Endodermal cell (in vitro differentiated cells): ENCODE measurements around the gene TSKS. TPM values are rescaled to one million over a fixed set of nuclear protein-coding genes. Genes with fewer than 3 reads are reported as not detected.

Experiments
- DNase-seq: peaks from one replicate; pipeline ENCODE4 v3.0.0-alpha.2; 2017
- H3K27ac ChIP-seq: 2 replicates; pipeline ENCODE4 v1.5.1; 2013; ENCODE audit warnings: mild to moderate bottlenecking, low read depth, low read length, moderate library complexity
- H3K27me3 ChIP-seq: 2 replicates; pipeline ENCODE4 v1.6.1; 2013; ENCODE audit warnings: mild to moderate bottlenecking, low read length, moderate library complexity; ENCODE audit not compliant: insufficient read depth, control insufficient read depth, poor library complexity, severe bottlenecking
- H3K36me3 ChIP-seq: 2 replicates; pipeline ENCODE4 v1.7.0; 2013; ENCODE audit warnings: mild to moderate bottlenecking, low read length, moderate library complexity; ENCODE audit not compliant: control insufficient read depth, insufficient read depth
- H3K4me1 ChIP-seq: one replicate; pipeline ENCODE4 v1.7.0; 2013; ENCODE audit warnings: low read length; ENCODE audit not compliant: control insufficient read depth, insufficient read depth
- H3K4me3 ChIP-seq: 2 replicates; pipeline ENCODE4 v1.5.1; 2013; ENCODE audit warnings: mild to moderate bottlenecking, low read length, moderate library complexity
- H3K9ac ChIP-seq: 2 replicates; pipeline ENCODE4 v1.6.1; 2013; ENCODE audit warnings: mild to moderate bottlenecking, low read length, moderate library complexity; ENCODE audit not compliant: poor library complexity, severe bottlenecking; ENCODE audit errors: extremely low read depth
- H3K9me3 ChIP-seq: 2 replicates; pipeline ENCODE4 v1.6.1; 2013; ENCODE audit warnings: mild to moderate bottlenecking, low read length, moderate library complexity; ENCODE audit not compliant: control insufficient read depth
- H3K27ac Mint-ChIP-seq: 2 replicates; pipeline ENCODE4 v1.8.0; 2020; ENCODE audit warnings: mixed read lengths
- H3K27me3 Mint-ChIP-seq: 2 replicates; pipeline ENCODE4 v1.8.0; 2021; ENCODE audit warnings: mild to moderate bottlenecking, mixed read lengths; ENCODE audit not compliant: insufficient read depth
- H3K36me3 Mint-ChIP-seq: 2 replicates; pipeline ENCODE4 v1.8.0; 2020; ENCODE audit warnings: low read depth, mixed read lengths
- H3K4me1 Mint-ChIP-seq: 2 replicates; pipeline ENCODE4 v1.8.0; 2020; ENCODE audit warnings: mixed read lengths
- H3K4me3 Mint-ChIP-seq: 2 replicates; pipeline ENCODE4 v1.8.0; 2020; ENCODE audit warnings: mild to moderate bottlenecking, moderate library complexity, mixed read lengths
- H3K9me3 Mint-ChIP-seq: 2 replicates; pipeline ENCODE4 v1.8.0; 2020; ENCODE audit warnings: mild to moderate bottlenecking, mixed read lengths
- CTCF ChIP-seq: fragments of 200-600 bp; sonication (generic); conservative IDR thresholded peaks from 2 replicates; pipeline ENCODE4 v1.5.0; 2021; ENCODE audit warnings: antibody characterized with exemption, mild to moderate bottlenecking
- WGBS, 2 experiments: methylation state at CpG; one replicate each; pipeline versions ENCODE4 v1.1.5 to v1.1.7; 2013; ENCODE audit warnings: missing lambda C conversion rate in 2 of 2, mixed read lengths in 1 of 2; ENCODE audit not compliant: insufficient coverage in 1 of 2, insufficient read length in 1 of 2; 5-methylcytosine and 5-hydroxymethylcytosine counted together
- total RNA-seq, 2 donors: library from RNA; stranded (reverse); fragmentation: NEBNext Ultra II Directional in 1 of 2; extraction: Animal tissue kit (Norgen Biotek cat#: 25700) in 1 of 2; gene quantifications; 2 replicates in 1 of 2; 3 replicates in 1 of 2; pipeline ENCODE4 v1.2.1, GENCODE V29; 2021

TSKS gene
- total RNA-seq, 2 donors from 2014 or later: 0.31 TPM; not detected in 1

DNA sequence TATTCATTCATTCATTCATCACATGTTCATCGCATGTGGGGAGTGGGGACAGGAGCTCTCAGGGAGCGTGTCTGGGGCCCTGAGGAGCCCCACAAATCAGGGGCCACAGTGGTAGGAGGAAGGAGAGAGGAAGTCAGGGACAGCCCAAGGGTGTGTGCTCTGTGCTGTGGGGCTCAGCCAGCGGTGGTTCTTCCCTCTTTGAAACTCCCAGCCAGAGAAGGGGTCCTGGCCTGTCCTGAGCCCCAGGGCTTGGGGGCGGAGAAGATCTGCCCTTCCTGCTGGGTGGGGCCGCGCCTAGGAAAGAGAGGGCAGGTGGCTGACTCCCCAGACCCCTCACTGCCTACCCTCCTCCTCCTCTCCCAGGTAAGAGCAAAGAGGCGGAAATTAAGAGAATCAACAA, 18.3 kb upstream of the TSKS start:
- 94 to 100% methylated on average over 1 to 7 of the region's 7 CpGs for WGBS, 2 experiments
- Mint-ChIP-seq H3K4me3 (no peak overlapping the region), H3K4me1 (peaks cover 2% of the 10 kb centered on the region), H3K36me3 (peaks cover 36% of the 10 kb centered on the region), H3K27ac (peak overlapping the region; percentile 27), H3K9me3 (no peaks in the 10 kb centered on the region), H3K27me3 (no peaks in the 10 kb centered on the region)
- Histone ChIP-seq H3K9ac (no peak overlapping the region), H3K27ac (no peak overlapping the region), H3K4me1 (no peaks in the 10 kb centered on the region), H3K9me3 (no peaks in the 10 kb centered on the region), H3K36me3 (peaks cover 36% of the 10 kb centered on the region), H3K4me3 (no peak overlapping the region), H3K27me3 (no peaks in the 10 kb centered on the region)
- no peak for DNase-seq
- no peak for TF ChIP-seq CTCF

DNA sequence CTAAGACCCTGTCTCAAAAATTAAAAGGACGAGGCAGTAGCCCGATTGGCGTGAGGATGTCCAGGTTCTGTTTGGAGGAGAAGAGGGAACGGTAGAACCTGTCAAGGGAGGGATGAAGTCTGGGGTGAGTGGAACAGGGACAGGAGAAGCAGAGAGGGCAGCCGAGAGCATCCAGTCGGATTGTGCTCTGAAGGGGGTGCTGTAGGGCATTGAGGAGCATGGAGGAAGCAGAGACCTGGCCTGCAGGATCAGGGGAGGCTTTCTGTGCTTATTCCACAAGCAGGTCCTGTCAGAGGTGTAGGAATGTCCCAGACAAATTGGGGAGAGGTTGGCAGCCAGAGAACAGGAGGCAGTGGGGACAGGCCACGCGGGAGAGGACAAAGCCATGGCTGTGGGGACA, 17.8 kb upstream of the TSKS start:
- Histone ChIP-seq H3K36me3 (peaks cover 36% of the 10 kb centered on the region), H3K9ac (no peak overlapping the region), H3K27ac (peak overlapping the region; percentile 17), H3K4me1 (no peaks in the 10 kb centered on the region), H3K4me3 (no peak overlapping the region), H3K27me3 (no peaks in the 10 kb centered on the region), H3K9me3 (no peaks in the 10 kb centered on the region)
- Mint-ChIP-seq H3K4me1 (no peaks in the 10 kb centered on the region), H3K4me3 (no peak overlapping the region), H3K9me3 (no peaks in the 10 kb centered on the region), H3K27ac (peak overlapping the region; percentile 27), H3K36me3 (peaks cover 34% of the 10 kb centered on the region), H3K27me3 (no peaks in the 10 kb centered on the region)
- TF ChIP-seq CTCF: no peak
- 77 to 87% methylated on average over 8 of the region's 8 CpGs for WGBS, 2 experiments
- DNase-seq: no peak

DNA sequence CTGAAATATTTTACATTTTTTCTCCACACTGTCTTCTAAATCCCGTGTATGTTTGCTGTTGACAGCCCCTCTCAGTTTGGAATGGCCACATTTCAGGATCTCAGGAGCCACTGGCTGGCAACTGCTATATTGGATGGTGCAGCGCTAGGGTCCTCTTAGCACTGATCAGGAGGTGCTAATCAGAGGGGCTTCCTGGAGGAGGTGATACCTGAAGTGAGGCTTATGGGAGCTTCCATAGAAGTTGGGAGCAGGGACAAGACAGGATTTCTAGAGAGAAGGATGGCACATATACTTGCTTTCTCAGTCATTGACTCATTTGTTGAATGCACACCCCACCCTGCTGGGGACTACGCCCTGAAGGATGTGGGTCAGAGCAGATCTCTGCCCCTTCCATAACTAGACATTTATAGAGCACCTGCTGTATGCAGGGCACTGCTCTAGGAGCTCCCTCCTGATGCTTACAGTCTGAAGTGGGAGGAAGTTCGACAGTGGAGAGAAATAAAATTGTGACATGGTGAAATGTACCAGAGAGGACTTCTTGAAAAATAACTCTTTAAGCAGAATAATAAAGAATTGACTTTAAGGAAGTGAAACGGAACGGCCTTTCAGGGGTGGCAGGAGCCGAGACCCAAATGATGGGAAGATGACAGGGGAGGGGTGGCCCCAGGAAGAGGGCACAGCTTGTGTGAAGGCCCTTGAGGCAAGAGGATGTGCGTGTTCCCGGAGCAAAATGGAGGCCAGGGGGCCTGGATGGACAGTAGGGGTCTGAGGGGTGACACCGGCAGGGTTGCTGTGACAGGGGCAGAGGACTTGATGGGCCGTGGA, 16.8 kb upstream of the TSKS start:
- no peak for DNase-seq
- H3K27me3 Mint-ChIP-seq: no peaks in the 10 kb centered on the region
- no peaks in the 10 kb centered on the region for H3K9me3 Mint-ChIP-seq
- no peaks in the 10 kb centered on the region for H3K27me3 ChIP-seq
- no peak overlapping the region for H3K4me3 ChIP-seq
- H3K36me3 Mint-ChIP-seq: peaks cover 27% of the 10 kb centered on the region
- H3K27ac ChIP-seq: no peak overlapping the region
- WGBS, 2 experiments: 94 to 96% methylated on average over 5 to 11 of the region's 11 CpGs
- H3K9ac ChIP-seq: no peak overlapping the region
- H3K4me1 Mint-ChIP-seq: no peaks in the 10 kb centered on the region
- no peak overlapping the region for H3K4me3 Mint-ChIP-seq
- TF ChIP-seq CTCF: no peak
- no peaks in the 10 kb centered on the region for H3K4me1 ChIP-seq
- peaks cover 32% of the 10 kb centered on the region for H3K36me3 ChIP-seq
- no peaks in the 10 kb centered on the region for H3K9me3 ChIP-seq
- H3K27ac Mint-ChIP-seq: no peak overlapping the region
